ENCODE measurements around the gene ADPRHL1.

Gene ADPRHL1

DNA sequence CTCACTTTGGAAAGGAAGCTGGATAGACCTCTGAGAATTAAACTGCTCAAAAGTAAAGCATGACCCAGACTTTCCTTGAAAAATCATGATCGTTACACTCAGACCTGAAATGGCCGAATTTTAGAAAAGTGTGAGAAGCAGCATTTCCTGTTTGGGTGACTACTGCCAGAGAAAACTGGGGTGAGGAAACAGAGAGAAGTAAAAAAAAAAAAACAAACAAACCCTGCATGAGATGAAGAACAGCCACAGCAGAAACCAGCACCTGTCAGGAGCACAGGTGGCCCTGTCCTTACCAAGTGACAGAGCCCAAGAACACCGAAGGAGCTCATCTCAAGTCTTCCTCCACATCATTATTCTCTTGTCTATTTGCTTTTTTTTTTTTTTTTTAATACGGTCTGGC is 12.0 kb upstream of the ADPRHL1 start:
- Histone ChIP-seq H3K36me3 (ENCODE audit: control insufficient read depth, low read length) (peaks cover 49% of the 10 kb centered on the region), H3K79me2 (ENCODE audit: control insufficient read depth, low read length) (peaks cover 12% of the 10 kb centered on the region), H3K4me1 (ENCODE audit: control insufficient read depth, low read length) (no peaks in the 10 kb centered on the region), H3K9me2 (replicated peaks; ENCODE audit: control insufficient read depth, low read length) (no peaks in the 10 kb centered on the region), H3K4me2 (ENCODE audit: low read length) (no peak overlapping the region), H3F3A (ENCODE audit: control insufficient read depth, insufficient read depth) (no peaks in the 10 kb centered on the region), H3K27me3 (ENCODE audit: control insufficient read depth, low read length) (no peaks in the 10 kb centered on the region), H4K20me1 (ENCODE audit: control insufficient read depth, insufficient read depth, low read depth, low read length) (no peaks in the 10 kb centered on the region), H3K4me3 (ENCODE audit: low read length) (no peak overlapping the region), H3K27ac (ENCODE audit: low read depth, low read length) (no peak overlapping the region), H3K9me3 (ENCODE audit: control insufficient read depth, insufficient read depth, low read length) (no peaks in the 10 kb centered on the region)
- TF ChIP-seq CTCF (IDR thresholded peaks at IDR 0.05; ENCODE audit: low read depth, low read length, poor library complexity, severe bottlenecking), result no peak
- TF ChIP-seq EZH2phosphoT487 (IDR thresholded peaks at IDR 0.05; ENCODE audit: borderline replicate concordance, low read length), result no peak

DNA sequence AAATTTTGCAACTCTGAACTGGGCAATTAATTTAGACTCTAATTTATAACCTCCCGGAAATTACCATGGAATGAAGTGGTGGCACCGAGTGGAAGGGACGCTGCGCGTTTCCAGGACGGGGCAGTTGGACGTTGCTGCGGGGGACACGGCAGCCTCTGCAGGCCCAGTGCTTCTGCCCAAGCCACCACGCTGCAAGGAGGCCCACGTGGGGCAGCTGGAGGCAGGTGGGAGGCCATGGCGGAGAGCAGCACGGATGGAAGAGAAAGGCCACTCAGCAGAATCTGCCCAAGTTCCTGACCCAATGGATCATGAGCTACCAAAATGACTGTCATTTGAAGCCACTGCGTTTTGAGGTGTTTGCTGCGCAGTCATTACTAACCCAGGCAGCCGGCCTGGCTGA is 11.2 kb upstream of the ADPRHL1 start:
- Histone ChIP-seq H4K20me1 (ENCODE audit: control insufficient read depth, insufficient read depth, low read depth, low read length) (no peaks in the 10 kb centered on the region), H3K27ac (ENCODE audit: low read depth, low read length) (no peak overlapping the region), H3K27me3 (ENCODE audit: control insufficient read depth, low read length) (no peaks in the 10 kb centered on the region), H3K9me2 (replicated peaks; ENCODE audit: control insufficient read depth, low read length) (no peaks in the 10 kb centered on the region), H3K4me1 (ENCODE audit: control insufficient read depth, low read length) (no peaks in the 10 kb centered on the region), H3K36me3 (ENCODE audit: control insufficient read depth, low read length) (peaks cover 53% of the 10 kb centered on the region), H3F3A (ENCODE audit: control insufficient read depth, insufficient read depth) (no peaks in the 10 kb centered on the region), H3K4me3 (ENCODE audit: low read length) (no peak overlapping the region), H3K9me3 (ENCODE audit: control insufficient read depth, insufficient read depth, low read length) (no peaks in the 10 kb centered on the region), H3K79me2 (ENCODE audit: control insufficient read depth, low read length) (peaks cover 5% of the 10 kb centered on the region), H3K4me2 (ENCODE audit: low read length) (no peak overlapping the region)
- no peak for TF ChIP-seq CTCF (IDR thresholded peaks at IDR 0.05; ENCODE audit: low read depth, low read length, poor library complexity, severe bottlenecking)
- no peak for TF ChIP-seq EZH2phosphoT487 (IDR thresholded peaks at IDR 0.05; ENCODE audit: borderline replicate concordance, low read length)

DNA sequence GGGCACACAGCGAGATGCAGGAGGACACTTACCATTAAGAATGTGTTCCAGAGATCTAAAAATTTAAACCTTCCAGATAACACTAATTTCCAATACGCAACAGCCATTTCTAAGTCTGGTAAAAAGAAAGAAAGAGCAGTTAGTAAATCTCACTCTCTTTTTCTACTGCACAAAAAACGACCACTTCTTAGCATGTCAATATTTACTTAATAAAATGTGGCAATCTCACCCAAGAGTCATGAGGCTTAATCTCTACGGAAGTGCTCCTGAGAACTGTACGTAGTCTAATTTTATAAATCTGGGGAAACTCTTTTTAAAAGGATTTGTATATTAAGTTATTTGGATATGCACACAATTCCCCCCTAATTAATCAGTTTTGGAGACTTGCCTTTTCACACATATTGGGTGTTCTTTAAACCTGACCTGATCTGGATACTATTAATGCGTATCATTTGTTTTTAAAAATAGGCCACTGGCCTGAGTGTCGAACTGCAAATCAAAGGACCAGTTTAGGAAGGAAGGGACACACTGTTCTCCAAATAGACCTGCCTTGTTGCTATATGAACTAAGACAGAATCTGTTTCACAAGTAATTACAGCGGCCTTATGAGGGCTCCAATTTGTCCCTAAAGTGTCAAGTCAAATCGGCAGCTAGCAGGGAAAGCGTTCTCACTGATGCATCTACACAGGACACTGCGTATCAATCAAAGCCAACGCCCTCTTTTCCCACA is 7.9 kb upstream of the ADPRHL1 start:
- H3K4me2 ChIP-seq (ENCODE audit: low read length), result no peak overlapping the region
- H3K9me3 ChIP-seq (ENCODE audit: control insufficient read depth, insufficient read depth, low read length), result no peaks in the 10 kb centered on the region
- H3K9me2 ChIP-seq (replicated peaks; ENCODE audit: control insufficient read depth, low read length), result no peaks in the 10 kb centered on the region
- no peaks in the 10 kb centered on the region for H3K27me3 ChIP-seq (ENCODE audit: control insufficient read depth, low read length)
- H3K4me1 ChIP-seq (ENCODE audit: control insufficient read depth, low read length), result no peaks in the 10 kb centered on the region
- peaks cover 60% of the 10 kb centered on the region for H3K36me3 ChIP-seq (ENCODE audit: control insufficient read depth, low read length)
- H4K20me1 ChIP-seq (ENCODE audit: control insufficient read depth, insufficient read depth, low read depth, low read length), result no peaks in the 10 kb centered on the region
- no peak for TF ChIP-seq CTCF (IDR thresholded peaks at IDR 0.05; ENCODE audit: low read depth, low read length, poor library complexity, severe bottlenecking)
- TF ChIP-seq EZH2phosphoT487 (IDR thresholded peaks at IDR 0.05; ENCODE audit: borderline replicate concordance, low read length), result no peak
- no peak overlapping the region for H3K4me3 ChIP-seq (ENCODE audit: low read length)
- H3K27ac ChIP-seq (ENCODE audit: low read depth, low read length), result no peak overlapping the region
- no peaks in the 10 kb centered on the region for H3K79me2 ChIP-seq (ENCODE audit: control insufficient read depth, low read length)
- H3F3A ChIP-seq (ENCODE audit: control insufficient read depth, insufficient read depth), result no peaks in the 10 kb centered on the region
